GM19452 (cell line): ENCODE measurements around the gene MYEOV.

Experiments used
- ATAC-seq: cut with Tn5 transposase; IDR thresholded peaks from one replicate; pipeline ENCODE4 v1.9.1; 2021; ENCODE audit not compliant: unreplicated experiment

The MYEOV gene

GRCh38 chr11:69301081-69301454 is 7.1 kb downstream of the MYEOV start:
- no peak for ATAC-seq

GRCh38 chr11:69301455-69302401 is 7.8 kb downstream of the MYEOV start:
- ATAC-seq = no peak

- ATAC-seq = no peak
Observed at GRCh38 chr11:69302447-69303020, 8.6 kb downstream of the MYEOV start.

GRCh38 chr11:69303427-69303826 is 9.5 kb downstream of the MYEOV start:
- no peak for ATAC-seq

- no peak for ATAC-seq
Observed at GRCh38 chr11:69304258-69304657, 10.3 kb downstream of the MYEOV start.

- no peak for ATAC-seq
Observed at GRCh38 chr11:69304686-69305085, 10.7 kb downstream of the MYEOV start.

GRCh38 chr11:69305885-69306540 is 12.1 kb downstream of the MYEOV start:
- ATAC-seq = no peak

GRCh38 chr11:69306821-69307220 is 12.9 kb downstream of the MYEOV start:
- ATAC-seq = no peak

- ATAC-seq = no peak
Observed at GRCh38 chr11:69307421-69307820, 13.5 kb downstream of the MYEOV start.

- ATAC-seq = no peak
Observed at GRCh38 chr11:69307871-69308431, 14.0 kb downstream of the MYEOV start.

GRCh38 chr11:69308491-69308911 is 14.5 kb downstream of the MYEOV start:
- no peak for ATAC-seq

GRCh38 chr11:69308936-69309615 is 15.1 kb downstream of the MYEOV start:
- no peak for ATAC-seq

- no peak for ATAC-seq
Observed at GRCh38 chr11:69309631-69310280, 15.8 kb downstream of the MYEOV start.

GRCh38 chr11:69310351-69310750 is 16.4 kb downstream of the MYEOV start:
- ATAC-seq = no peak

- no peak for ATAC-seq
Observed at GRCh38 chr11:69310934-69311766, 17.2 kb downstream of the MYEOV start.

- ATAC-seq = no peak
Observed at GRCh38 chr11:69311767-69312385, 17.9 kb downstream of the MYEOV start.

GRCh38 chr11:69312453-69313404 is 18.8 kb downstream of the MYEOV start:
- ATAC-seq = no peak

- ATAC-seq = no peak
Observed at GRCh38 chr11:69313992-69314391, 20.0 kb downstream of the MYEOV start.
